ENCODE data around the gene PRCD.
A peak's percentile ranks its signal among the peaks of the same experiment; 100 is the strongest.

Gene PRCD

DNA sequence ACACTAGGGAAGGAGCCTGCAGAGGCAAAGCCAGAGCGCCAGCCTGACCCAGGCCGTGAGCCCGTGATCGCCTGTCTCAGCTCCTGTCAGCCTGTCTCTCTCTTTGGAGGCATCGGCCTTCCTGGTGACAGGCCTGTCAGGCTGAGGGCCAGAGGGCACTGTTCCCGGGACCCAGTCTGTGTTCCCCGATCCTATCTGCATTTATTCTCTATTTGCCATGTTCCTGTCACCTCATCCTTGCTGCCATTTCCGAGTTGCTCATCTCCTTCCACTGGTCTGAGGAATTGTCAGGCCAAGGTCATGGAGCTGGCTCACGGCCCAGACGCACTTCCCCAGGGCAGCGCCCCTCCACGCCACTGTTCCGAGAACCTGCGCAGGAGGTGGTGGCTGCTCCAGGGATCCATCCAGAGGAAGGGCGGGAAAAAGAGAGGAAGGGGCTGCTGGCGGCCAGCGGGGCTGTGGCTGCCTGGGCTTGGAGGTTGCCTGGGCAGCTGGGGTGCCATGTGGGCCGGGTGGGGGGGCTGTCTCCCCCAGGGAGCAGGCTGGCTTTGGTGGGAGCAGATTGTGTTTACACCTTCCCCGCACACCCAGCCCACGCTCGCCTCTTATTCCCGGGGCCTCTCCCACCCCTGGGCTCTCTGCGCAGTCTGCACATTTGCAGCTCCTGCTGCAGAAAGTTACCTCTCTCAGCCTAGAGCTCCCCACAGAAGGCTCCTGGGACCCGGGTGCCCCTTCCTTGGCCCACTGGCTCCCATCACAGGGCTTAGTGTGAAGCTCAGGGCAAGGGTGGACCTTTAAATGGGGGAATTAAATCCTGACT, 4.9 kb downstream of the PRCD start:
- peak; percentile 14 for ATAC-seq
- TF ChIP-seq PPARA (CRISPR knock-in tag; IDR thresholded peaks at IDR 0.05; ENCODE audit: borderline replicate concordance) (no peak), ESRRG (CRISPR knock-in tag; IDR thresholded peaks at IDR 0.05) (peak; percentile 83; the same call in 1 of the 2 replicates)

- TF ChIP-seq SNAI2 (CRISPR knock-in tag; IDR thresholded peaks at IDR 0.05) (no peak), ESRRG (CRISPR knock-in tag; IDR thresholded peaks at IDR 0.05) (no peak), TCF4 (CRISPR knock-in tag; IDR thresholded peaks at IDR 0.05; ENCODE audit: borderline replicate concordance) (no peak), RARB (CRISPR knock-in tag; IDR thresholded peaks at IDR 0.05) (no peak), TOX (CRISPR knock-in tag; IDR thresholded peaks at IDR 0.05; ENCODE audit: borderline replicate concordance) (no peak), CSDC2 (CRISPR knock-in tag; IDR thresholded peaks at IDR 0.05) (no peak), ZFP3 (CRISPR knock-in tag; IDR thresholded peaks at IDR 0.05) (no peak), CREB5 (CRISPR knock-in tag; IDR thresholded peaks at IDR 0.05; ENCODE audit: low read depth) (no peak), ZNF8 (CRISPR knock-in tag; IDR thresholded peaks at IDR 0.05) (no peak), BACH2 (CRISPR knock-in tag; IDR thresholded peaks at IDR 0.05; ENCODE audit: borderline replicate concordance) (no peak), PPARA (CRISPR knock-in tag; IDR thresholded peaks at IDR 0.05; ENCODE audit: borderline replicate concordance) (no peak), OSR1 (CRISPR knock-in tag; IDR thresholded peaks at IDR 0.05) (no peak), TSHZ2 (CRISPR knock-in tag; IDR thresholded peaks at IDR 0.05) (no peak)
- TF ChIP-seq, protein P1, sequence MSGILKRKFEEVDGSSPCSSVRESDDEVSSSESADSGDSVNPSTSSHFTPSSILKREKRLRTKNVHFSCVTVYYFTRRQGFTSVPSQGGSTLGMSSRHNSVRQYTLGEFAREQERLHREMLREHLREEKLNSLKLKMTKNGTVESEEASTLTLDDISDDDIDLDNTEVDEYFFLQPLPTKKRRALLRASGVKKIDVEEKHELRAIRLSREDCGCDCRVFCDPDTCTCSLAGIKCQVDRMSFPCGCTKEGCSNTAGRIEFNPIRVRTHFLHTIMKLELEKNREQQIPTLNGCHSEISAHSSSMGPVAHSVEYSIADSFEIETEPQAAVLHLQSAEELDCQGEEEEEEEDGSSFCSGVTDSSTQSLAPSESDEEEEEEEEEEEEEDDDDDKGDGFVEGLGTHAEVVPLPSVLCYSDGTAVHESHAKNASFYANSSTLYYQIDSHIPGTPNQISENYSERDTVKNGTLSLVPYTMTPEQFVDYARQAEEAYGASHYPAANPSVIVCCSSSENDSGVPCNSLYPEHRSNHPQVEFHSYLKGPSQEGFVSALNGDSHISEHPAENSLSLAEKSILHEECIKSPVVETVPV (CRISPR knock-in tag; IDR thresholded peaks at IDR 0.05) = no peak
- TF ChIP-seq, protein P2, sequence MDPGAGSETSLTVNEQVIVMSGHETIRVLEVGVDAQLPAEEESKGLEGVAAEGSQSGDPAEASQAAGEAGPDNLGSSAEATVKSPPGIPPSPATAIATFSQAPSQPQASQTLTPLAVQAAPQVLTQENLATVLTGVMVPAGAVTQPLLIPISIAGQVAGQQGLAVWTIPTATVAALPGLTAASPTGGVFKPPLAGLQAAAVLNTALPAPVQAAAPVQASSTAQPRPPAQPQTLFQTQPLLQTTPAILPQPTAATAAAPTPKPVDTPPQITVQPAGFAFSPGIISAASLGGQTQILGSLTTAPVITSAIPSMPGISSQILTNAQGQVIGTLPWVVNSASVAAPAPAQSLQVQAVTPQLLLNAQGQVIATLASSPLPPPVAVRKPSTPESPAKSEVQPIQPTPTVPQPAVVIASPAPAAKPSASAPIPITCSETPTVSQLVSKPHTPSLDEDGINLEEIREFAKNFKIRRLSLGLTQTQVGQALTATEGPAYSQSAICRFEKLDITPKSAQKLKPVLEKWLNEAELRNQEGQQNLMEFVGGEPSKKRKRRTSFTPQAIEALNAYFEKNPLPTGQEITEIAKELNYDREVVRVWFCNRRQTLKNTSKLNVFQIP (CRISPR knock-in tag; IDR thresholded peaks at IDR 0.05; ENCODE audit: borderline replicate concordance, low read depth) = no peak
- no peak for ATAC-seq
Measured at GRCh38 chr17:76545918-76546555, 6.2 kb downstream of the PRCD start.

GRCh38 chr17:76546556-76547182, 6.8 kb downstream of the PRCD start:
- no peak for TF ChIP-seq TSHZ2 (CRISPR knock-in tag; IDR thresholded peaks at IDR 0.05)
- no peak for TF ChIP-seq ZNF8 (CRISPR knock-in tag; IDR thresholded peaks at IDR 0.05)
- no peak for TF ChIP-seq RARB (CRISPR knock-in tag; IDR thresholded peaks at IDR 0.05)
- TF ChIP-seq ZFP3 (CRISPR knock-in tag; IDR thresholded peaks at IDR 0.05) = peak; percentile 42; the same call in 1 of the 2 replicates
- no peak for TF ChIP-seq TCF4 (CRISPR knock-in tag; IDR thresholded peaks at IDR 0.05; ENCODE audit: borderline replicate concordance)
- no peak for TF ChIP-seq OSR1 (CRISPR knock-in tag; IDR thresholded peaks at IDR 0.05)
- no peak for TF ChIP-seq ZC3H10 (CRISPR knock-in tag; IDR thresholded peaks at IDR 0.05)
- no peak for TF ChIP-seq ESRRG (CRISPR knock-in tag; IDR thresholded peaks at IDR 0.05)
- ATAC-seq = peak; percentile 13
